ENCODE measurements around the gene ADAMTSL5. TPM values are rescaled to one million over a fixed set of nuclear protein-coding genes. Genes with fewer than 3 reads are reported as not detected.

ADAMTSL5 gene
- total and polyA plus RNA-seq, 9 of the 15 experiments (the other 6 are each of a cell fraction or from before 2014, with no cell fraction given) = 1.0 to 11.6 (median 4.1) TPM

- H4K20me1 ChIP-seq (replicated peaks; ENCODE audit: control insufficient read depth, insufficient read depth, low read length) = peaks cover 11% of the 10 kb centered on the region
- BruUV-seq (replicated peaks) = no TSS peak
These were observed 7.5 kb upstream of the ADAMTSL5 start for GRCh38 chr19:1520203-1520780.

More at GRCh38 chr19:1520203-1520780, 7.5 kb upstream of the ADAMTSL5 start:
- Histone ChIP-seq H3K4me1 (replicated peaks in 1 of 2; ENCODE audit: control insufficient read depth in 2 of 2, insufficient read depth in 2 of 2, low read length in 2 of 2) (peaks cover 3 to 43% of the 10 kb centered on the region in 2 experiments; a peak in 3 of 5 replicates), H3K27me3 (ENCODE audit: control insufficient read depth in 2 of 2, insufficient read depth in 2 of 2, low read length in 2 of 2) (peaks cover 11 to 19% of the 10 kb centered on the region in 2 experiments; a peak in 4 of 5 replicates), H3K4me3 (no peak overlapping the region), H3K9ac (ENCODE audit: insufficient read depth in 1 of 2, low read depth in 2 of 2, low read length in 2 of 2) (peak overlapping the region in 1 of 2 experiments; percentile 52; a peak in 1 of 4 replicates), H3K27ac (ENCODE audit: extremely low read depth, low read depth, low read length) (no peak overlapping the region), H3K36me3 (ENCODE audit: control insufficient read depth, insufficient read depth, low read length) (no peaks in the 10 kb centered on the region), H3K9me3 (replicated peaks; ENCODE audit: control insufficient read depth, insufficient read depth, low read depth, low read length) (peaks cover 3% of the 10 kb centered on the region), H2AFZ (ENCODE audit: low read depth, low read length) (no peak overlapping the region), H3K79me2 (ENCODE audit: control insufficient read depth, insufficient read depth, low read length) (no peaks in the 10 kb centered on the region), H3K9me1 (ENCODE audit: control insufficient read depth, insufficient read depth, low read length) (no peaks in the 10 kb centered on the region), H3K4me2 (ENCODE audit: insufficient read depth, low read length) (no peak overlapping the region)
- intact Hi-C loops (cut with micrococcal nuclease) (no loop called here), in situ Hi-C loops (cut with MboI) (no loop called here)
- ChIA-PET POLR2A (interaction anchor here (0.5 to 1.0 kb wide), 2 partner anchors 9 to 582 kb away, joined by 3 to 4 read pairs; no protein-coding TSS in a partner anchor), CTCF (ENCODE audit: low intra/inter-chr PET ratio) (no interaction called here)
- ATAC-seq = no peak
- DNase-seq (ENCODE audit: extremely low read depth in 1 of 4, low spot score in 3 of 4) = no peak
- no peak for TF ChIP-seq ZBTB43 (CRISPR knock-in tag; IDR thresholded peaks at IDR 0.05)
- TF ChIP-seq MAFF (IDR thresholded peaks at IDR 0.05; ENCODE audit: low read length) = peak; percentile 36
- peak; percentile 62 for TF ChIP-seq MAFG (tag; conservative IDR thresholded peaks at IDR 0.05)
- TF ChIP-seq RBBP5 (IDR thresholded peaks at IDR 0.05; ENCODE audit: borderline replicate concordance, insufficient read depth, low read length, poor library complexity, severe bottlenecking) = no peak
- peak; percentile 71 for TF ChIP-seq C11orf30 (IDR thresholded peaks at IDR 0.05; ENCODE audit: low read depth)
- peak; percentile 40 for TF ChIP-seq HNRNPLL (IDR thresholded peaks at IDR 0.05; ENCODE audit: low read depth, low read length, poor library complexity, severe bottlenecking)
- no peak for TF ChIP-seq SRSF7 (optimal IDR thresholded peaks at IDR 0.05; ENCODE audit: low read depth, low read length)
- no peak for TF ChIP-seq OTX1 (CRISPR knock-in tag; IDR thresholded peaks at IDR 0.05)
- TF ChIP-seq EP300 (IDR thresholded peaks at IDR 0.05; ENCODE audit: low read length) = no peak
- peak; percentile 82 for TF ChIP-seq ZNF316 (IDR thresholded peaks at IDR 0.05)
- TF ChIP-seq GATA2 (CRISPR knock-in tag; IDR thresholded peaks at IDR 0.05) = no peak
- WGBS (ENCODE audit: insufficient coverage, low coverage, missing lambda C conversion rate) = 16% methylated on average over 17 of the region's 17 CpGs
- no peak for FAIRE-seq
